Measurements from ENCODE around the gene NHERF2.
A peak's percentile ranks its signal among the peaks of the same experiment; 100 is the strongest.

NHERF2 gene

GRCh38 chr16:1991588-1991947, 35.1 kb upstream of the NHERF2 start:
- no peak for DNase-seq

GRCh38 chr16:1991948-1992703, 34.6 kb upstream of the NHERF2 start:
- DNase-seq, result no peak

DNA sequence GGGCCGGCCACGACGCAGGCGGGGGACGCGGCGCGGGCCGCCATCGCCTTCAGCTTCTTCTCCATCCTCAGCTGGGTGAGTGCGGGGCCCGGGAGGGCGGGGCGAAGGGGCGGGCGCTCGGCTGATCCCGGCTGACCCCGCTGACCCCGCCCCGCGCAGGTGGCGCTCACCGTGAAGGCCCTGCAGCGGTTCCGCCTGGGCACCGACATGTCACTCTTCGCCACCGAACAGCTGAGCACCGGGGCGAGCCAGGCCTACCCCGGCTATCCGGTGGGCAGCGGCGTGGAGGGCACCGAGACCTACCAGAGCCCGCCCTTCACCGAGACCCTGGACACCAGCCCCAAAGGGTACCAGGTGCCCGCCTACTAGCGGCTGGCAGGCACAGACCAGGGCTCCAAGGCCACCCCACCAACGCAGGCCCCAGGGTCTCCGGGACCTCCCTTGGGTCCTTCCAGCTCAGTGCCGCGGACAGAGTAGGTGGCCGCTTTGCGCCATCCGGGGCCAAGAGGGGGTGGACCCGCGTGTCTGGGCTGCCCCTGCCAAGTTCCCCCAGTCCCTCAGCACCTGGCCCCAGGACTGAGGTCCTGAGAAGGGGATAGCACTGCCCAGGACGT, 33.9 kb upstream of the NHERF2 start:
- no peak for DNase-seq

GRCh38 chr16:1993731-1994131, 33.0 kb upstream of the NHERF2 start:
- no peak for DNase-seq

- no peak for DNase-seq
Measured at GRCh38 chr16:1997494-1998359, 29.0 kb upstream of the NHERF2 start.

DNA sequence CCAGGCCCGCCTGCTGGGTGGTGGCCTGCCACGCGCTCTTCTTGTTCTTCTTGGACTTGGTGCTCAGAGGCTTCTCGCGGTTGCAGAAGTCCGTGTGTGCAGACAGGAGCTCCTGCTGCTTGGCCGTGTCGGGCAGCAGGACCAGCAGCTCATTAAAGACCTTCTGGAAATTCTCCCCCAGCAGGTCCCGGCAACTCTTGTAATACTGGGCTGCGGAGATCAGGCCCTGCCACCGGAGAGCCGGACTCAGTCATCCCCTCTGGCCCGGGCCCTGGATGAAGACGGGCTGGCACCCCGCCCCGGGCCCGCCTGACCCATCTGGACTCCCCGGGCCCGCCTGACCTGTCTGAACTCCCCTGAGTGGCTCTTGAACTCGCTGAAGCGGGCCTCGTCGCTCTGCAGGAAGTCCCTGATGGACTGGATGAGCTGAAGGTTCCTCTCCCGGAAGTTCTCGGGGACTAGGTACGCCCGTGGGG, 28.3 kb upstream of the NHERF2 start:
- DNase-seq, result no peak

DNA sequence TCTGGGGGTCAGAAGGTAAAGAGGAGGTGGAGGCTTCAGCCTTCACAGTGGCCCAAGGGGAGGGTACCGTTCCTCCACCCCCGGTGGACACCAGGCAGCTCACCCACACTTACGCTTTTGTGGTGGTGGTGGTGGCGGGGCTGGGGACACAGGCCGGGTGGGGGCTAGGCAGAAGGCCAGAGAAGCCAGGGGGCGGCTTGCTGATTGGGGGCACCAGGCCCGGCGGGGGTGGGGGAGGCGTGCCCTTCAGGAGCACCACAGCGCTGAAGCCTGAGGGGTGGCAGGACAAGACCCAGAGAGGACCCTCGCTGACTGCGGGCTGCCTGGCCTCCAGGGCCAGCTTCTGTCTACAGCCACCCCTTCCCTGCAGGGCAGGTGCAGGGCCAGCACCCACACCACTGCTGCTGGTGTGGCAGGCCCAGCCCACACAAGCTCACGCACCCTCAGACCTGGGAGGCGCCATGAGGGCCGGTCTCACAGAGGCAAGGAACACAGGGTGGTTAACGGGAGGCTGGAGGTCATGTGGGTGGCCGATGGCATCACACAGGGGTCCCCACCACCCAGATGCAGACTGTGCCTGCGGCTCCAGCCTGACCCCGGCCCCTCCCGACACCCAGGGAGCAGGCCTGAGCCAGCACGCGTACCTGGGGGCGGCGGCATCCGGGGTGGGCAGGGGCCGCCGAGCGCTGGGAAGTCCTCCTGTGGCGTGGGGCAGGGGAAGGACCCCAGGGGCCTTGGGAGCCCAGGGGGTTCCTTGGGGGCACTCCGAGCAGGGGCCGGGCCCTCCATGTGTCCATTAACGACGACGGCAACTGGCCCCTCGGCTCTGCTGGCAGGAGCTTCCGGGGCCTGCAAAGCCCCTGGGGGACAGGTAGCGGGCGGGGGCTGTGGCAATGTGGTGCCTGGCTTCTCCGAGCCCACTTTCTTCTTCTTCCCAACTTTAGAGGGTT, 27.6 kb upstream of the NHERF2 start:
- DNase-seq, result no peak

GRCh38 chr16:1999866-2000514, 26.7 kb upstream of the NHERF2 start:
- no peak for DNase-seq

DNA sequence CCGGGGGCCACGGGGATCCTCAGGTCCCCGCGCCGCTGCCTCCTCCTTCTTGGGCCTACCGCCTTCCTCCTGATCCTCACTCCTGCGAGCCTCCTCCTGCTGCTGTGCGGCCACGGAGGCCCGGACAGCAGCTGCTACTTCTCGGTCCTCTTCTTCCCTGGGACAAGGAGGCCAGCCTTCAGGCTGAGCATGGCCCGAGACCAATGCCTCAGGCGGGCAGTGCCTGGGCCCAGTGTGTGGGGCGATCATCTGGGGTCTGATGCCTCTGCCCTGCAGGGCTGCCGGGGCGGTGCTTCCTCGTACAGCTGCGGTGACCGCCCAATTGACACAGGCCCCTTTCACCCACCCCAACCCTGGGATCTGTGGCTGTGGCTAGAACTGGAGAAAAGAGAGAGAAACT, 25.7 kb upstream of the NHERF2 start:
- no peak for DNase-seq

DNA sequence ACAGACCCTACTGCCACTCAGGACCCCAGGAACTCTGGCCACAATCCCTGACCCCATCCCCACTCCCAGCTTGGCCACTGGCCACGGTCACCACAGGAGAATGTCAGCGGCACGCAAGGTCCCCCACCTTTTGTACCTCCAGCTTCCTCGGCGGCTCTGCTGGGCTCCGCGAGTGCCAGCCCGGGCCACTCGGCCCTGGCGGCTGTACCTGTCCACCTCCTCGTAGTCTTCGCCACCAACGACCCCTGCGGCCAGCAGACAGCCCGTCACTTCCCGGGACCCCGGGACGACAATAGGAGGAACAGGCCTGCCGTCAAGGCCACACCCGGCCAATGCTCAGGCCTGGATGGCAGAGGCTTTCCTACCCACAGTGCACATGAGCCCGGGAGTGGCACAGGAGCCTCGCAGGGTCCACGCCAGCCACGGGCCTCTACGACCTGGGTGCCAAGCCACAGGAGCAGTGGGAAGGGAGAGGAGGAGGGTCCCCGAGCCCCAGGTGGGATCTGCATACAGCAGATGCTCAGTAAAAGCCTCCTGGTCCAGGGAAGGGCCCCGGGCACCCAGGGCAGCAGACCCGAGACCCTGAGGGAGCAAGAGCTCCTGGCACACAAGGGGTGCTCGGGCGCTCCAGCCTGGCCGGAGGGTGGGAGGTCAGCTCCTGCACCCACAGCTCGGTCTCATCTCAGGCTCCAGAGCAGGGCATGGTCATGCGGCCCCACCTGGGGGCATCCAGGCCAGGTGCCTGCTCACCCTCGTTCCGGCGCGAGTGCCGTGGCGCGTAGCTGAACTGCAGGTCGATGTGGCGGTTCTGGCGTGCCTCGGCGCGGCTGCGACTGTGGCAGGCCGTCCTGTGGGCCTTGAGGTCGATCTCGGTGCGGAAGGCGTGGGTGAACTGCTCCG, 25.0 kb upstream of the NHERF2 start:
- DNase-seq, result no peak

- DNase-seq, result no peak
Measured at GRCh38 chr16:2002406-2003230, 24.1 kb upstream of the NHERF2 start.

DNA sequence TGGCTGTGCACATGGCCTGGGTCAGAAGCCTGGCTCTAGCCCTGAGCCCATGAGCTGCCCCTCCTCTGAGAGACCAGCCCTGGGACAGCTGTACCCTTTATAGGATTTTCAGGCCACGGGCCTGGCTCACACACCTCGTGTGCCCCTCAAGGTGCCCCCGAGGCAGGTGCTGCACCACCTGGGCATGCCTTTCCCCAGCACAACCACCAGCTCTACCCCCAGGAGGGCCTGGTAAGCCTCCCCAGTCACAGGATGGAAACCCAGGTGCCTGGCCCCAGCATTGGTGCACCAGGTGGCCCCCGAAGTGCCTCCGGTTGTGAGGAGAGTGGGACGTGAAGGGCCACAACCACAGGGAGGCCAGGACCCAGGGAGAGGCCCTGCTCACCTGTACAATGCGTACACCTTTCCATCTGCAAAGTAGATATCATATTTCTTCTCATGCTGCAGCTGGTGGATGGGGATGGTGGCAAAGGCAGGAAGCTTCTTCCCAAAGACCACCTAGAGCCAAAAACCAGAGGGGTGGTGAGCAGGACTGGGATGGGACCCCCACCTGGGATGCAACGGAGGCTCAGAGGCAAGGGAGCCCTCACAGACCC, 23.4 kb upstream of the NHERF2 start:
- no peak for DNase-seq

DNA sequence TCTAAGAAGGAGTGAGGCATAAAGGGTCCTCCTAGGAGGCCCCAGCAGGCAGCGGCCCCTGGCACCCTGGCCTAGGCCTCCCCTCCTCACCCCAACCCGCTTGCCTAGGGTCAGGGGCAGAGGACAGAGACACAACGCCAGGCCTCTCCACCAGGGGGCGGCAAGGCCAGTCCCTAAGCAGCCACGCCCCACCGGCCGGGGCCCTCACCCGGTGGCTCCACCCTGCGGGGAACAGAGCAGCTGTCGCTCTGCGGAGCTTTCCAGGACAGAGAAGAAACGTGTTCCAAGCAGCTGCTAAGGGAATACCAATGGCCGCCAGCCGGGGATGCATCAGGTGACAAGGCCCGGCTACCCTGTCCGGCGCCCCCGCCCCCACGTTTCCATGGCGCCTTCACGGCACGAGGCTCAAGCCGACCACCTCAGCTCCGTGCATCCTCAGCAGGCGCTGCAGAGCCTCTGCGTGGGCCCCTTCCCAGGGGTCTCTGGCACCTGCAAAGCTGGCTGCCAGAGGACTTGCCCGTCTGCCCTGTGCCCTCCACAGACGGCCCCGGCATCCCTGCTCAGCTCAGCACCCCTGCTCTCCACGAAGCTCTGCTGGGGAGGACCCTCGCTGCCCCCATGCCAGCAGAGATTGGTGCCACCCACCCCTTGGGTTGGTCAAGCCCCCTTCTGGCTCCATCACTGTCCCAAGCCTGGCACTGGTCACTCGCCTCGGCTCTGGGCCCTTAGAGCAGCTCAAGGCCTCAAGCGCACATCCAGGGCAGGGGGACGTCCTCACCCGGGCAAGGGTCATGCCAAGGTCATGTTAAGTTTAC, 22.7 kb upstream of the NHERF2 start:
- DNase-seq, result peak; percentile 86

- DNase-seq, result no peak
Measured at GRCh38 chr16:2004795-2005517, 21.7 kb upstream of the NHERF2 start.

GRCh38 chr16:2005646-2006045, 21.1 kb upstream of the NHERF2 start:
- DNase-seq, result no peak

GRCh38 chr16:2006317-2006716, 20.4 kb upstream of the NHERF2 start:
- no peak for DNase-seq

GRCh38 chr16:2007081-2007836, 19.4 kb upstream of the NHERF2 start:
- DNase-seq, result no peak
